Measurements from ENCODE around the gene ST3GAL3. TPM values are rescaled to one million over a fixed set of nuclear protein-coding genes. Genes with fewer than 3 reads are reported as not detected.
"Not testable (repeated sequence)": the region's sequence is repeated elsewhere in the genome, so short reads cannot be mapped to it uniquely, and the experiment has no call there.

The ST3GAL3 gene
- total RNA-seq, 1 donor from 2014 or later, result 24.2 TPM

DNA sequence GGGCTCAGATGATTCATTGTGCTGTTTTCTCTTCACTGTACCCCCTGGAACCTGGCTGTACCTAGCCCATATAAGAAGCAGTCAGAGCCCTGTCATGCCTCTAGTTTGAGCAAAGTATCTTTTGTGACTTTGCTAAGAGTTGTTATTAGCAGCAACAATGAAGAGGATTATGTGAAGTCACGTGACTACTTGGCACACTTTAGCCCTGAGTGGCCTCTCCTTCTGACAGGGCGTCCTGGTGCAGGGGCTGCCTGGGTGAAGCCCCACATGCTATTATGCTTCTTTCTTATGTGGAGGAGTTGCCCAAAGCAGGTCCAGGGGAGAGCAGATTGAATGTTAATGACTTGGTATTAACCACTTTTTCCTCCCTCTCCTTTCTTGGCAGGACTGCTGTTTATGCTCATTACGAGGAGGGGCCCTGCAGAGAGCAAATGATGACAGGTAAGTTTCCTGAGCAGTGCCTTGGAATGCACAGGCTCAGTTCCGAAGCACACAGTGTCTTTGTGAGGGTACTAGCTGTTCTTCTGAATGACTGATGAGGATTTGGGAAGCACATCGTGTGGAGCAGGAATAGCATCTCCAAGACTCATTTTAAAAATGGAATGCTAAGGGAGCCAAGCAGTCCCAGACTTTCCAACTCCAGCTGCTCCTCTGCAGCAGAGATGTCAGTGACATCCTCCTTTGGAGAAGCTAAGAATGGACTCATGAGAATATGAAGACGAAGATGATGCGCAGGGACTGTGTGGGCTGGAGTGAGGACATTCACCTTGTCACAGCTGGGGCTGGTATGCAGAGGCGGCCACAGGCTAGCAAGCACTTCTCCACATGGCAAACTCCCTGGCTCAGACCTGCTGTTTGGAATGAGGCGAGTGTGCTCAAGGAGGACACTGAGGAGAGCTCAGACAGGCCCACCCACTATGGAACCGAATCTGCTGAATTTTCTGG lies 15.2 kb upstream of the ST3GAL3 start:
- no peak for DNase-seq
- intact Hi-C loops (cut with DNase I), result no loop called here
- ATAC-seq (ENCODE audit: poor library complexity), result no peak

DNA sequence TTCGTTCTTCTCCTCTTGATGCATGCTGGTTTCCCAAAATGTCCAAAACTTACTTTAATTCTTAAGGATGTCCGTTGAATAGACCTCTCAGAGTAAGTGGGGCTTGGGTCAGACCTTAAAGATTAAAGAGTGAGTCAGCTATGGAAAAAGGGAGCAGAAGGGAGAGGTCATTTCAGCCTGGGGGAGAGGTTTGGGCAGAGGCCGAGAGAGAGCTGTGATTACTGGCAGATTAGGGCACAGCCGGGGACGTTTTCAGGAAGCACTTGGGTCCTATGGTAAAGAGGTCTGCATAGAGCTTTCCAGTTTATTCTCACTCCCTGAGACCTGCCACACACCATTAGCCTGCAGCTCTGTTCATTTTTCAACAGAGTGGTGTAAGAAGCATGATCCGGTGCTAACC lies 14.0 kb upstream of the ST3GAL3 start:
- DNase-seq (no peak), ATAC-seq (ENCODE audit: poor library complexity) (no peak)
- intact Hi-C loops (cut with DNase I), result no loop called here

DNA sequence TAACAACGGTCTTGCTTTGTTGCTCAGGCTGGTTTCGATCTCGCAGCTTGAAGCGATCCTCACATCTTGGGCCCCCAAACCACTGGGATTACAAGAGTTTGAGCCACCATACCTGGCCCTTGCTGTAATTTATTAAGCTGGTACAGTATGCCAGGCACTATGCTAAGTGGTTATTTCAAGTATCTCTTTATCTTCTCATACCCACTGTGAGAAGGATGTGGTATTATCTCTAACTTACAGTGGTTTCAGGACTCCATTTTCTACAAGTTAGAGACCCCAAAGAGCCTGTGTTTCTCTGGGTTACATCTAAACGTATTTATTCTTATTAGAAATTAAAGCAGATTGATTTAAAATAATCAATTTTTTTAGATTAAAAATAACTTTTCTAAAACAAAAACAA lies 8.1 kb upstream of the ST3GAL3 start:
- ATAC-seq (ENCODE audit: poor library complexity), result no peak
- no peak for DNase-seq
- intact Hi-C loops (cut with DNase I), result no loop called here

DNA sequence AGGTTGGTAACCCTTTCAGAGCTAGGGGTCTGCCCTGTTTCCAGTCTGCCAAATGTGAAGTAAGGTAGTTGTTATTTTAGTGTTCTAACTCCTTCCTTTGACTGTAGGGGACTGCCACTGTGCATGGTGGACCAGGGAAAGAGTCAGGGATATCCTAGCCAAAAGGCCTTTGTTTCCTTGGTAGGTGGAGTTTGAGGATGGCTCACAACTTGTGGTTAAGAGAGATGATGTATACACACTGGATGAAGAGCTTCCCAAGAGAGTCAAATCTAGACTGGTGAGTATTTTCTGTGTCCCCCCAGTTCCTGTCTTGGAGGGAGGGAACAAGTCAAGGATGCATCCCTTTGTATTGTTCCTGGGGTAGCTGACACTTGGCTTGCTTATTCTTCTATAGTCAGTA lies 3.5 kb upstream of the ST3GAL3 start:
- DNase-seq, result no peak
- ATAC-seq (ENCODE audit: poor library complexity), result no peak
- intact Hi-C loops (cut with DNase I), result no loop called here

DNA sequence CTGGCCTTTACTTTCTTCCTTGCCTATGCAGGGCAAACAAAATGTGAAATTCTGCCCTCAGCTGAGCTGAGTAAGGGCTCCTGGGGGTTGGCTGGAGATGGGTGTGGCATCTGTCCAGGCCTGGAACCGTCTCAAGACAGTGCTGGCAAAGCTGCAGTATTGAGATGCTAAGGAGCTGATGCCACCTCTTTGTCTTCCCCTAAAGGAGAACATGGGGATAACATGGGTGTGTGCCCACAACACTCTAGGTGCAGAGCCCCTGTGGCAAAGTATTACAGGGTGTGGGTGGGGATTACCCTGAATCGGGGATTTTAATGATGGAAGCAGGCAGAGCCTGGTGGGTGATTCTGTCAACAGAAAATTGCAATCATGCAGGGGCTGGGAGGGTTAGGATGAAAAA lies 2.5 kb upstream of the ST3GAL3 start:
- intact Hi-C loops (cut with DNase I), result no loop called here
- DNase-seq (peak; percentile 46), ATAC-seq (ENCODE audit: poor library complexity) (no peak)

DNA sequence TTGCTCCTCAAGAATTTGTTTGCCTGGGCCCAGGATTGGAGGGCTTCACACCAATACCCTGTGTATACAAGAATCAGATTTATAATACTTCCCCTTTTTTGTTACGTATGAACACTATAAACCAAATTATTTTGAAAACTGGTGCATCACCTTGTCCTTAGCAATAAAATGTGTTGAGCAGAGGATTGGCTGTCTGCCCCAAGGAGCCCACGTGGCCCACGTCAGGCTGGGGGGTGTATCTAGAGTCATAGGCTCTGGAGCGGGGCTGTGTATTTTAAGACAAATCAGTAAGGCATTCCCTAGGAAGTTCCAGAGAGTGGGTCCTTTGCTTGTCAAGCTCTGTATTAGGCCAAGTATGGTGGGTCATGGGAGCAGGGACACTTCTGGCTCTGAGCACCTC lies 2.0 kb upstream of the ST3GAL3 start:
- no peak for ATAC-seq (ENCODE audit: poor library complexity)
- DNase-seq, result no peak
- intact Hi-C loops (cut with DNase I), result no loop called here

DNA sequence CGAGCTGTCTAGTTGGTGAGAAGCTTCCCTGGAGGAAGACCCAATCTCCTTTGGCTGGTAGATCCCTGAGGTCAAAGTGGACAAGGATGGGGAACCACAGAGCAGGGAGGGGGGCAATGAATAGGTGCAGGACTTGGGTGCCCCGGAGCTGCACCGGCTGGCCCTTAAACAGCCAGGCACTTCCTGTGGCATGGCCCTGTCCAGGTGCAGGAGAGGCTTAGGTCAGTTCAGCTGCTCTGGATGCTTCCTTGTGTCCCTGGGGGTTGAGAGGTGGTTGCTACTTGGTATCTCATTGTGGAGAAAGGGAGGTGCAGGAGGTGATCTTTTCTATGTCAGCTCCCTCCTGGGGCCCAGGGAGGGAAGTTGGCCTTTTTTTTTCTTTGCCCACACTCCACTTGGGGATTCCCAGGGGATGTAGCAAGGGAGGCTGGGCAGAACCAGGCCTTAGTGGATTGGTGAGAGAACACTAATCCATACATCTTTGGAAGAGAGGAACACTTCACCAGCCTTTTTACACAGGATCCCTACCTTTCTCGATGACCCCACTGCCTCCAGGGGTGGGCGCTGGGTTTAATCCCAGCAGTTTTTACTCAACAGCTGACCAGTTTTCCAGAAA lies 1.2 kb upstream of the ST3GAL3 start:
- DNase-seq, result no peak
- intact Hi-C loops (cut with DNase I), result no loop called here
- ATAC-seq (ENCODE audit: poor library complexity), result no peak

DNA sequence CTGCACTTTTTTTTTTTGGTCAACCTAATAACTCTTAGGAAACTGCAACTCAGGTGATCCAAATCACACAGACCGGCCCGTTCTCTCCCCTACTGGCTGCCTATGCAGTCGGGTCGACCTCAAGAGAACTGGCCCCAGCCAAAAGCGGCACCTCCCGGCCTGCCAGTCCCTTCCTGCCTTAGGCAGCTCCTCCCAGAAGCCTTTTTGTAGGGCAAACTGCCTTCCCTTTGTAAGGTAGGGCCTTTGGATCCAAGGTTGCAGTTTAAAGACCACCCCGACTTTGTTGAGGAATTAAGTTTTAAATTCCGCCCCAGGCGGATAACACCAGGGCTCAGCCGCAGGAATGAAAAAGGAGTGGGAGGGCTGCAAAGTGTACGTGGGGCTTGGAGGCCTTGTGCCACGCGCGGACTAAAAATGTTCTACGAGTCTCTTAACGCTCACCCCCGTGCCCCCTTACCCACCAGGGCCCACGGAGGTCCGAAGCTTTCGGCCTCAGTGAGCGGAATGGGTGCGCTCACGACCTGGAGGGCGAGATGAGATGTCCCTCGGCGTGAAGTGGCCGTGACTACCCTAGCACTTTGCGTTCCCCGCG lies 642 bp upstream of the ST3GAL3 start:
- DNase-seq, result peak; percentile 47
- intact Hi-C loops (cut with DNase I), result no loop called here

DNA sequence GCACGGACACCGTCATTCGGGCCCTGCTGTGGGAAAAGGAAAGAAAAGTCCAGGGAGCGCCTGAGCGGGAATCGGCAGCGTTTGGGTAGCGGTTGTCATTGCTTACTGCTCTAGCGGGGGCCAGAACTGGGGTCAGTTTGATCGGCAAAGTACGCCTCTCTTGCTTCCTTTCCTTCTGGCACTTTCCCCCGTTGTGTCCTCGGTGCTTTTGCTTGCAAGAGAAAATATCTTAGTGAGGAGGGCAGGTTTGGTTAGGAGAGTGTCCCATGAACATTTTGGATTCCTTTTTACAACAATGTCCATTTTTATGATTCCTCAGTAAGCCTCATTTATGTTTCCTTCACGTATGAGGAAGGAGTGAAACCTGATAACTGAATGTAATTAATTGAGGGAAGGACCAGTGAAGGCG lies 670 bp downstream of the ST3GAL3 start:
- ATAC-seq (ENCODE audit: poor library complexity), result no peak
- no peak for DNase-seq
- intact Hi-C loops (cut with DNase I), result no loop called here

More for the DNA sequence above, 642 bp upstream of the ST3GAL3 start:
- ATAC-seq (ENCODE audit: poor library complexity), result peak; percentile 23

DNA sequence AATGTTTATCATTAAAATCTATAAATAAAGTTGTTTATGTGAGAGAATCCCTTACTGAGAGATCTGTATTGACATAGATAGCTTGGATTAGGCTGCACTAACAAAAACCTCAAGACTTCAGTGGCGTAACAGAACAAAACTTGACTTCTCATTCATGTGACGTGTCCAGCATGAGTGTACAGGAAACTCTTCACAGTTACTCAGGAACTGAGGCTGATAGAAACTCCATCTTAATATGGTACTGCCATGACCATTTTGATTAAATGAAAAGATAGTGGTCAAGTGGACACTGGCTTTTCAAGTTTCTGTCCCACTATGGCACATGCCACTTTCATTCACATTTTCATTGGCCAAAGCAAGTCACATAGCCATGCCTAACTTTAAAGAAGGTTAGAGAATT lies 3.7 kb downstream of the ST3GAL3 start:
- DNase-seq (no peak), ATAC-seq (ENCODE audit: poor library complexity) (no peak)
- intact Hi-C loops (cut with DNase I), result no loop called here

DNA sequence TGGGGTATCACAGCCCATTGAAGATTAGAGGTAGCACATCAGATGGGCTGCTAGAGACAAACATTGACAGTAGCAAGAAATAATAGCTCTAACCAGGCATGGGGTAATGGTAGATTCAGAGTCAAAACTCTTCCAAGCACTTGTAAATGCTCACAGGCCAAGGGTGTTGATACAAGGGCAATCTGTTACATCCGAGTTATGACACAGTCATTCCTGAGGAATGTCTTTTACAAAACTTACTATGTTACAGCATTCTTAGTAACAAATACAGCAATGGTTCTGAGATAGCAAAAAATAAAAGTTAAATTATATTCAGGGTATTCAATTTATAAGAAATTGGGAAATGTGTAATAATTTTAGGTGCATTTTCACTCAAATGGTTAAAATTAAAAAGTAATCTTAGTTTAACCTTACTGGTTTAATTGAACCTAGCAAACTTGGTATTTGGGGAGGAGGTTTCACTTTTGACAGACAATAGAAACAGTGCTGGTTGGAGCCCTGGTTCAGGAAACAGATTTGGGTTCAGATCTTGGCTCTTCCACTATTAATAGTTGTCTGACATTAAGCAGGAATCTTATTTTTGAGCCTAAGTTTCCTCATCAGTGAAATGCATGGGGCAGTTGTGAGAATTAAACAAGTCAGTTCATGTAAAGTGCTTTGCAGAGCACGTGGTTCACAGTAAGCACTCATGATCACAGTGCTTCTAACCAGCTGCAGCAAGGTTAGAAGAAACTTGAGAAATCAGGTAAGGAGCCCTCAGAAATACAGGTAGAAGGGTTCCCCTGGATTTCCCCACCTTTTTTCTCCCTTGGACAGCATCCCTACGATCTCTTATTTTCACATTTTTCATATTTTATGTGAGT lies 4.4 kb downstream of the ST3GAL3 start:
- ATAC-seq (ENCODE audit: poor library complexity) (no peak), DNase-seq (no peak)
- intact Hi-C loops (cut with DNase I), result no loop called here

DNA sequence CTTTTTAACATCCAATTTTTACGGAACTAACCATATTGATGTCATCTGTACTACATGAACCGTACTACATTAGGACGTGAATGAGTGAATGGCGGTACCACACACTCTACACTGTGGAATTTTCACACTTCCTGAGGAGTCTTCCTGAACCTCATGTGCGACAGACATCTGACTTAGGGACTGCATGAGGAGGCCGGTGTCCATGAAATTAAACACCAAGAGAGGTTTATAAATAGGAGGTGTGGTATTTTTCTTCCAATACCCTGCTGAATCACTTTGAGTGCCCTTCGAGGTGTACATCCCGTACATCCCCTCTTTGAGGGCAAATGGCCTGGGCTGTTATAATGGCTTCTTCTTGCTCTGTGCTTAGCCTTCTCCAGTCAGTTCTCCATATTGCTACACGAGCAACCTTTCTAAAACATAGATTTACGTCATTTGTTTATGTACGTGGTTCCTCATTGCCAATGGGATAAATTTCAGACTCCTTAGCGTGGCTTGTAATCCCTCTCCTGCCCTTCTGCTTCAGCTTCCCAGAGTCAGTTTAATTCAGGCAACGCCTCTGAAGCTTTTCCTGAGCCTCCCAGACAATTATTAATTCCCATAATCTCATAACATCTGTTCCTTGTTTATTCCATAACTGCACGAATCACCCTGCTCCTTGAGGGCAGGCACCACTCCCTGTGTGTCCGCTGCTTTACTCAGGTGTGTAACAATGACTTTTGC lies 9.4 kb downstream of the ST3GAL3 start:
- no peak for DNase-seq
- intact Hi-C loops (cut with DNase I), result no loop called here
- no peak for ATAC-seq (ENCODE audit: poor library complexity)

DNA sequence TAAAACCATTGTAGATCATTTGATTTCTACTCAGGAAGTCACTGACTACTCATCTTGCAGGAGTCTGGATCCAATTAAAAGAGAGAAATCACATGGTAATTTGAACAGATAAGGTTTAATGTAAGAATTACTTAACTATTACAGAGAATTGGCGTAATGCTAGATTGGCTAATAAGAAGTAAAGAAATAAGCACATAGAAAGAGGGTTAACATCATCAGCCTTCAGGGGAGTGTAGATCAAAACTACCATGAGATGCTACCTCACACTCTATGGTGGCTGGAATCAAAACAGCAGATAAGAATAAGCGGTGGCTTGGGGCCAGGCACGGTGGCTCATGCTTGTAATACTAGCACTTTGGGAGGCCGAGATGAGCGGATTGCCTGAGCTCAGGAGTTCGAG lies 11.7 kb downstream of the ST3GAL3 start:
- intact Hi-C loops (cut with DNase I), result no loop called here
- DNase-seq, result no peak
- ATAC-seq (ENCODE audit: poor library complexity), result no peak

DNA sequence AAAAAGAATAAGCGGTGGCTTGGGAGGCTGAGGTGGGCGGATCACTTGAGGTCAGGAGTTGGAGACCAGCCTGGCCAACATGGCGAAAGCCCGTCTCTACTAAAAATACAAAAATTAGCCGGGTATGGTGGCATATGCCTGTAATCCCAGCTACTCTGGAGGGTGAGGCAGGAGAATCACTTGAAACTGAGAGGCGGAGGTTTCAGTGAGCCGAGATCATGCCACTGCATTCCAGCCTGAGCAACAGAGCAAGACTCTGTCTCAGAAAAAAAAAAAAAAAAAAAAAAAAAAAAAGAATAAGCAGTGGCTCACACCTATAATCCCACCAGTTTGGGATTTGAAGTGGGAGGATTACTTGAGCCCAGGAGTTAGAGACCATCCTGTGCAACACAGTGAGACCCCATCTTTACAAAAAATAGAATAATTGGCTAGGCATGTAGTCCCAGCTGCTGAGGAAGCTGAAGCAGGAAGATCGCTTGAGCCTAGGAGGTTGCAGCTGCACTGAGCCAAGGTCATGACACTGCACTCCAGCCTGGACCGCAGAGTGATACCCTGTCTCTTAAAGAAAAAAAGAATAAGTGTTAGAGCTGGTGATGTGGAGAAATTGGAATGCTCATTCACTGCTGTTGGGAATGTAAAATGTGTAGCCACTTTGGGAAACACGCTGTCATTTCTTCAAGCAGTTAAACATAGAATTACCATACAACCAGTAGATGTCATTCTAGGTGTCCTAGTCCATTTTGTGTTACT lies 12.5 kb downstream of the ST3GAL3 start:
- intact Hi-C loops (cut with DNase I); DNase-seq; ATAC-seq (ENCODE audit: poor library complexity): not testable (repeated sequence)

DNA sequence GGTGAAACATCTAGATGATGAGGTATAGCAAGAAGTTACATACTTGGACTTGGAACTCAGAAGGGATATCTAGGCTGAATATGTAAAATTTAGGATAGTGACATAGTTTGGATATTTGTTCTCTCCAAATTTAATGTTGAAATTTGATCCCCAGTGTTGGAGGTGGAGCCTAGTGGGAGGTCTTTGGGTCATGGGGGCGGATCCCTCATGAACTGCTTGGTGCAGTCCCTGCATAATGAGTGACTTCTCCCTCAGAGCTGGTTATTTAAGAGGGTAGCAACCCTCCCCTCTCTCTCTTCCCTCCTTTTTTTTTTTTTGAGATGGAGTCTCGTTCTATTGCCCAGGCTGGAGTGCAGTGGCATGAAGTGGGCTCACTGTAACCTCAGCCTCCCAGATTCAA lies 15.5 kb downstream of the ST3GAL3 start:
- intact Hi-C loops (cut with DNase I), result no loop called here

DNA sequence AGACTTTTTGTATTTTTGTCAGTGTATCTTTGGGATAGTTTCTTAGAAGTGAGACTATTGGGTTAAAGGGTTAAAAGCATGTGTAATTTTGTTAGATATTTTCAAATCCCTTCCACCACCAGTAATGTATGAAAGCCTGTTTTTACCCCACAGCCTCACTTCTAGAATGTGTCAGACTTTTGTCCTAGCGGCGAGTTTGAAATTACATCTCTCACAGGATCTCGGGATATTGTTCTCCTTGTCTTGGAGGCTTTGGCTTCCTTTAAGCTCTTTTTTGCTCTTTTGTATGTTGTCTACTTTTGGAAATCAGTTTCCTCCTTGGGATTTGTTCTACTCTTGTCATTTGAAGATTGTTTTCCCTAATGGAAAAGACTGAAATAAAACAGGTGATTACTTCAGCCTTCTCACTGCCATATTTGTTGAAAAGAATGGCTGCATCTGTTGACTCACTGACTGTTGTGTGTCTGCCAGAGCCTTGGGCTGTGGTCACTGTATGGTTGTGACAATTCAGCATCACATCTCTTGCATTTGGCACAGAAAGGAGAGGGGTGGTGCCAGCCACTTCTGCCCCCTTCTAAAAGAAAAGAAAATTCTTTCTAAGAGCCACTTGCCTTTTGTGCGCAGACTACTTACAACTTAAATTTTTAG lies 22.6 kb downstream of the ST3GAL3 start:
- intact Hi-C loops (cut with DNase I), result no loop called here
- no peak for DNase-seq
- ATAC-seq (ENCODE audit: poor library complexity), result no peak

More for the DNA sequence above, 15.5 kb downstream of the ST3GAL3 start:
- DNase-seq (no peak), ATAC-seq (ENCODE audit: poor library complexity) (no peak)

DNA sequence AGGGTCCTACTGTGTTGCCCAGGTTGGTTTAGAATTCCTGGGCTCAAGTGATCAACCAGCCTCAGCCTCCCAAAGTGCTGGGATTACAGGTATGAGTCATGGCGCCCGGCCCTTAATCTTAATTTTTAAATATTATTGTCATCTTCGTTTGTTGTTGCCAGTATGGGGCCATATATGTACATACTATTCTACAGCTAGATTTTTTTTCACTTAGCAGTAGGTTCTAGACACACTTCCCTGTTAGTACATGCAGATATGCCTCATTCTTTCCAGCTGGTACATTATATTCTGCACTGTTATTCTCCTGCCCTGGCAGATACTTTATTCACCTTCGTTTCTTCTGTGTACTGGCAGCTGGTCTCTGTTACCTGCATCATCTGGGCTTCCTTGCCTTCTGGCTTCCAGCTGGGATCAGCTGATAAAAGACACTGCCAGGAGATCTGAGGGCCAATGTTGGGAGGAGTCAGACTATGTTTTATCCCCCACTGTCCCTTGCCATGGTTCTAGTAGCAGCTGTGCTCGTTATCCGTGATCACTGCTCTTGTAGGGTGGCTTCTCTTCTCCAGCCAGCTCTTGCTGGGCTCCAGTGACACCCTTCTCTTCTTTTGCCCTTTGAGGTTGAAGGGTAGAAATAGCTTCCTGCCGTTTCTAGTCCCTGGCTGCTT lies 24.7 kb downstream of the ST3GAL3 start:
- DNase-seq (no peak), ATAC-seq (ENCODE audit: poor library complexity) (no peak)
- intact Hi-C loops (cut with DNase I), result no loop called here
